OCI-LY7 (cell line): Measurements from ENCODE around the gene PYM1. TPM values are rescaled to one million over a fixed set of nuclear protein-coding genes. Genes with fewer than 3 reads are reported as not detected.

Source experiments
- BruUV-seq: library from RNA; stranded (reverse); fragments of 400-500 nt; replicated peaks from 2 replicates; lab custom pipeline; 2021; lab: Mats Ljungman, UMichigan
- CTCF ChIA-PET: fragments of 300-600 bp; sonication (Branson Sonifier 250); formaldehyde crosslinking; loops from one replicate; lab custom pipeline; 2022; ENCODE audit warnings: antibody characterized with exemption; ENCODE audit not compliant: unreplicated experiment; lab: Charles Lee
- POLR2A ChIA-PET: fragments of 300-600 bp; sonication (Branson Sonifier 250); formaldehyde crosslinking; loops from one replicate; lab custom pipeline; 2022; ENCODE audit warnings: antibody characterized with exemption; lab: Charles Lee
- DNase-seq: peaks from one replicate; pipeline ENCODE4 v3.0.0-alpha.2; 2015; ENCODE audit warnings: low spot score
- H2AFZ ChIP-seq: fragments of 200-600 bp; sonication (generic), shearing (Covaris generic); 2 replicates; pipeline ENCODE4 v1.6.1; 2014; ENCODE audit warnings: mild to moderate bottlenecking, antibody characterized with exemption, low read length, moderate library complexity
- H3K27ac ChIP-seq: fragments of 200-600 bp; sonication (generic); 2 replicates; pipeline ENCODE4 v1.5.1; 2014; ENCODE audit warnings: mixed run types, low read depth, mild to moderate bottlenecking, moderate library complexity, low read length, inconsistent platforms; ENCODE audit not compliant: poor library complexity, severe bottlenecking
- H3K36me3 ChIP-seq: fragments of 200-600 bp; sonication (generic); 2 replicates; pipeline ENCODE4 v1.6.1; 2014; ENCODE audit warnings: mild to moderate bottlenecking, antibody characterized with exemption, low read length, moderate library complexity, mixed read lengths; ENCODE audit not compliant: insufficient read depth
- H3K4me1 ChIP-seq: fragments of 200-600 bp; sonication (generic); 2 replicates; pipeline ENCODE4 v1.5.1; 2014; ENCODE audit warnings: mild to moderate bottlenecking, low read length; ENCODE audit not compliant: insufficient read depth, poor library complexity, severe bottlenecking
- H3K4me2 ChIP-seq: fragments of 200-600 bp; sonication (generic); 2 replicates; pipeline ENCODE4 v1.6.1; 2014; ENCODE audit warnings: mild to moderate bottlenecking, low read length
- H3K4me3 ChIP-seq: fragments of 200-600 bp; sonication (generic); 2 replicates; pipeline ENCODE4 v1.5.1; 2014; ENCODE audit warnings: mild to moderate bottlenecking, low read depth, low read length; ENCODE audit not compliant: poor library complexity, severe bottlenecking
- H3K79me2 ChIP-seq: fragments of 200-600 bp; sonication (generic); 2 replicates; pipeline ENCODE4 v1.6.1; 2016; ENCODE audit warnings: low read depth, mild to moderate bottlenecking, low read length, moderate library complexity, mixed read lengths; ENCODE audit not compliant: insufficient read depth
- H3K9me2 ChIP-seq: fragments of 200-600 bp; sonication (generic); 2 replicates; pipeline ENCODE4 v1.6.1; 2016; ENCODE audit warnings: mild to moderate bottlenecking, low read length, mixed read lengths; ENCODE audit not compliant: insufficient read depth
- H3K9me3 ChIP-seq: fragments of 200-600 bp; sonication (generic); 2 replicates; pipeline ENCODE4 v1.6.1; 2014; ENCODE audit warnings: mild to moderate bottlenecking, mixed run types, low read length, mixed read lengths
- H4K20me1 ChIP-seq: fragments of 200-600 bp; sonication (generic); 2 replicates; pipeline ENCODE4 v1.6.1; 2014; ENCODE audit warnings: mild to moderate bottlenecking, antibody characterized with exemption, low read length, moderate library complexity, mixed read lengths; ENCODE audit not compliant: insufficient read depth
- EZH2phosphoT487 ChIP-seq: fragments of 200-600 bp; sonication (generic); IDR thresholded peaks from 2 replicates; pipeline ENCODE4 v1.6.1; 2018; ENCODE audit warnings: low read depth, borderline replicate concordance, mild to moderate bottlenecking, mixed run types, antibody characterized with exemption, low read length, moderate library complexity, mixed read lengths
- intact Hi-C: fragments of 100-400 bp; cut with micrococcal nuclease; formaldehyde crosslinking; loops from one replicate; pipeline ENCODE4 v1.10.0; 2022; ENCODE audit not compliant: unreplicated experiment
- total RNA-seq, 2 experiments: library from RNA; depleted of rRNA in 1 of 2; stranded (reverse); fragments of >200 nt in 1 of 2; shearing (Covaris generic) in 1 of 2; gene quantifications; 2 replicates each; pipeline ENCODE4 v1.2.3, GENCODE V29; 2014 to 2022
- TF ChIP-seq, protein P1 (sequence below): fragments of 200-600 bp; sonication (generic); conservative IDR thresholded peaks from 2 replicates; pipeline ENCODE4 v1.5.1; 2014; ENCODE audit warnings: mild to moderate bottlenecking, antibody characterized with exemption, low read length, moderate library complexity, mixed read lengths

Gene PYM1
- total RNA-seq, 2 experiments from 2014 or later = 82.7 to 88.5 TPM

DNA sequence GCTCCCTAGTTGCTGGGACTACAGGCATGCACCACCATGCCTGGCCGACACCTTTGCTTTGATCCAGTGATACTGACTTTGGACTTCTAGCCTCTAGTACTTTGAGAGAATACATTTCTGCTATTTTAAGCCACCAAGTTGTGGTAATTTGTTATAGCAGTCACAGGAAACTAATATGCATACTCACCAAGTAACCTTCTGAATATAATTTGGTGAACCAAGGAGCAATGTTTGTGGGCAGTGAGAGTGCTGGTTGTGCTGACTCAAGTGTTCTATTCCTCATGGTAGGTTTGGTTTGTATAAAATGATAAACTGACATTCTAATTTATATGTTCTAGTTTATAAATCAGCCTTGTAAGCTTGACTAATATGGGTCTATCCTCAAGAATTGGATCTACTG lies 42.6 kb downstream of the PYM1 start:
- no peaks in the 10 kb centered on the region for H4K20me1 ChIP-seq
- H3K9me3 ChIP-seq = no peaks in the 10 kb centered on the region
- ChIA-PET POLR2A (no interaction called here), CTCF (no interaction called here)
- H3K9me2 ChIP-seq = no peaks in the 10 kb centered on the region
- H3K36me3 ChIP-seq = no peaks in the 10 kb centered on the region
- BruUV-seq = no TSS peak
- TF ChIP-seq, protein P1, sequence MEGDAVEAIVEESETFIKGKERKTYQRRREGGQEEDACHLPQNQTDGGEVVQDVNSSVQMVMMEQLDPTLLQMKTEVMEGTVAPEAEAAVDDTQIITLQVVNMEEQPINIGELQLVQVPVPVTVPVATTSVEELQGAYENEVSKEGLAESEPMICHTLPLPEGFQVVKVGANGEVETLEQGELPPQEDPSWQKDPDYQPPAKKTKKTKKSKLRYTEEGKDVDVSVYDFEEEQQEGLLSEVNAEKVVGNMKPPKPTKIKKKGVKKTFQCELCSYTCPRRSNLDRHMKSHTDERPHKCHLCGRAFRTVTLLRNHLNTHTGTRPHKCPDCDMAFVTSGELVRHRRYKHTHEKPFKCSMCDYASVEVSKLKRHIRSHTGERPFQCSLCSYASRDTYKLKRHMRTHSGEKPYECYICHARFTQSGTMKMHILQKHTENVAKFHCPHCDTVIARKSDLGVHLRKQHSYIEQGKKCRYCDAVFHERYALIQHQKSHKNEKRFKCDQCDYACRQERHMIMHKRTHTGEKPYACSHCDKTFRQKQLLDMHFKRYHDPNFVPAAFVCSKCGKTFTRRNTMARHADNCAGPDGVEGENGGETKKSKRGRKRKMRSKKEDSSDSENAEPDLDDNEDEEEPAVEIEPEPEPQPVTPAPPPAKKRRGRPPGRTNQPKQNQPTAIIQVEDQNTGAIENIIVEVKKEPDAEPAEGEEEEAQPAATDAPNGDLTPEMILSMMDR = no peak
- TF ChIP-seq EZH2phosphoT487 = no peak
- peaks cover 3% of the 10 kb centered on the region for H3K4me1 ChIP-seq
- no peak overlapping the region for H3K4me2 ChIP-seq
- H3K79me2 ChIP-seq = no peaks in the 10 kb centered on the region
- no peak overlapping the region for H3K27ac ChIP-seq
- no peak overlapping the region for H2AFZ ChIP-seq
- DNase-seq = no peak
- intact Hi-C loops = no loop called here
- no peak overlapping the region for H3K4me3 ChIP-seq

DNA sequence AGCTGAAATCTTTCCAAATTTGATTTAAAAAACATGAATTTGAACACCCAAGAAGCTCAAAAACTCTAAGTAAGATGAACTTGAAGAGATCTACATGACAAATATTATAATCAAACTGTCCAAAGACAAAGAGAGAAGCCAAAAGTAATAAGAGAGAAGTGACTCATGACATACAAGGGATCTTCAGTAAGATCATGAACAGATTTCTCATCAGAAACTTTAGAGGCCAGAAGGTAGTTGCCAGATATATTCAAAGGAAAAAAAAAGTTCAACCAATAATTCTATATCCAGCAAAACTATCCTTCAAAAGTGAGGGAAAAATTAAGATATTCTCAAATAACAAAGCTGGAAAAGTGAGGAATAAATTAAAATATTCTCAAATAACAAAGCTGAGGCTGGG lies 49.9 kb downstream of the PYM1 start:
- Histone ChIP-seq H3K36me3 (no peaks in the 10 kb centered on the region), H3K9me2 (no peaks in the 10 kb centered on the region), H4K20me1 (no peaks in the 10 kb centered on the region), H3K4me3 (no peak overlapping the region), H3K9me3 (peaks cover 14% of the 10 kb centered on the region; the same call in 1 of the 2 replicates), H2AFZ (no peak overlapping the region), H3K4me2 (no peak overlapping the region), H3K79me2 (no peaks in the 10 kb centered on the region), H3K4me1 (no peaks in the 10 kb centered on the region), H3K27ac (no peak overlapping the region)
- no peak for DNase-seq
- ChIA-PET POLR2A (interaction anchor here (0.6 to 0.7 kb wide), 2 partner anchors 9 to 1096 kb away, joined by 3 read pairs; no protein-coding TSS in a partner anchor), CTCF (no interaction called here)
- BruUV-seq = no TSS peak
- no peak for TF ChIP-seq EZH2phosphoT487
- TF ChIP-seq, protein P1 = no peak
- intact Hi-C loops = no loop called here

DNA sequence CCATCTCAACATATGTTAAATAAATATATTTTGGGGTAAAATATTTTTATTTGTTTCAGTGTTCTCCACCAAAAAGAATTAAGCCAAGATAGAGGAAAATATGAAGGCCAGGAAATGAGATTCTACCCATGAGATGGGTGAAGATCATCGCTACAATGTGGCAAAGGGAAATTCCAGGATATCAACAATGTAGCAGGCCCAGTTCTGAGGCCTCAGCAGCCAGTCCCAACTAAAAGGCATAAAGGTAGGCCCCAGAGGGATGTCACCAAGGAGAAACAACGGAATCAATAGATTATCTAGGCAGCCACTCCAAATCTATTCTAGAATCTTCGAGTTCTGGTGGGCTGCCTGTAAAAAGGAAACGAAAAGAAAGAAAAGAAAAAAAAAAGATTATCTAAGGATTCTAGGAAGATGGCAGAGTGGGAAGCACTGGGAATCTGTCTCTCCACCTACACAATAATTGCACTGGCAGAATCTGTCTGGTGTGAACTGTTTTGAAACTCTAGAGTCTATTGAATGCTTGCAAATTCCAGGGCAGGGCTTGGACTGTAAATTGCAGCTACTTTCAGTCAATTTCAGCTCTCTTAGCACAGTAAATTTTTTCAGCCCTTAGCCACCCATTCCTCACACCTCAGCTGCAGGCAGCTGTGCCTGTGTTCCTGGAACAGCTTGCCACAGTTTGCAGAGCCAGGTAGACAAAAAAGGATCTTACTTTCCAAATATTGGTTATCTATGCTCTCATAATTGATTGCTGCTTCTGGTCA lies 51.8 kb downstream of the PYM1 start:
- Histone ChIP-seq H3K4me3 (no peak overlapping the region), H4K20me1 (no peaks in the 10 kb centered on the region), H3K9me2 (no peaks in the 10 kb centered on the region), H3K9me3 (peaks cover 14% of the 10 kb centered on the region; the same call in 1 of the 2 replicates), H2AFZ (no peak overlapping the region), H3K27ac (no peak overlapping the region), H3K4me1 (no peaks in the 10 kb centered on the region), H3K79me2 (no peaks in the 10 kb centered on the region), H3K36me3 (no peaks in the 10 kb centered on the region), H3K4me2 (no peak overlapping the region)
- TF ChIP-seq, protein P1 = no peak
- no peak for TF ChIP-seq EZH2phosphoT487
- CTCF ChIA-PET = no interaction called here
- no TSS peak for BruUV-seq
- DNase-seq = no peak
- intact Hi-C loops = no loop called here
- POLR2A ChIA-PET = interaction anchor here (1.2 kb wide), 1 partner anchor 24 kb away, joined by 3 read pairs; no protein-coding TSS in a partner anchor
